ENCODE measurements around the gene NOC4L.
"Not testable (repeated sequence)": the region's sequence is repeated elsewhere in the genome, so short reads cannot be mapped to it uniquely, and the experiment has no call there.

NOC4L gene

DNA sequence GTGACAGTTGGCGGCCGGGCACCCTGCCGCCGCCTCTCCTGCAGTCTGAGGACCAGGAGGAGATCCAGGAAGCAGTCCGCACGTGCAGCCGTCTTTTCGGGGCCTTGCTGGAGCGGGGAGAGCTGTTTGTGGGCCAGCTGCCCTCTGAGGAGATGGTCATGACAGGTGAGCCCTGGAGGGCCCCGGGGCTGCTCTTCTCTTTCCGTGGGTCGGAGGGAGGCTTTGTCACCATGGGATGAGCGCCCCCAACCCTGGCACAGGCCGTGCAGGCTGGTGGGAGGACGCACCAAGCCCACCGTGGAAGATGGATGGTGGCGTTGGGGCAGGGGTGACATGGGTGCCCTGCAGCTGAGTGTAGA, 532 bp downstream of the NOC4L start:
- no peak for DNase-seq

DNA sequence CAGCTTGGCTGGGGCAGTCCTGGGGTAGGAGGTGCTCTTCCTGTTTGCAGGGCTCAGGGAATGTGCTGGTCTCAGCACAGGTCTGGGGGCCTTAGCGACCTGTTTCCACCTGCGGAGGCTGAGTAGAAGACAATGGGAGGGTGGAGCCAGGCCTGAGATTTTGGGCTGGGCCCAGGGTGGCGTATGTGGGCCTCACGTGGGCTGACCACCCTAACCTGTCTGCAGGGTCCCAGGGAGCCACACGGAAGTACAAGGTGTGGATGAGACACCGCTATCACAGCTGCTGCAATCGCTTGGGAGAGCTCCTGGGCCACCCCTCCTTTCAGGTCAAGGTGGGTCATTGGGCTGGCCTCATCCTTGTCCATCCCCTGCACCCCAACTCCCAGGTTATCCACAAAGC, 1.1 kb downstream of the NOC4L start:
- no peak for DNase-seq

DNA sequence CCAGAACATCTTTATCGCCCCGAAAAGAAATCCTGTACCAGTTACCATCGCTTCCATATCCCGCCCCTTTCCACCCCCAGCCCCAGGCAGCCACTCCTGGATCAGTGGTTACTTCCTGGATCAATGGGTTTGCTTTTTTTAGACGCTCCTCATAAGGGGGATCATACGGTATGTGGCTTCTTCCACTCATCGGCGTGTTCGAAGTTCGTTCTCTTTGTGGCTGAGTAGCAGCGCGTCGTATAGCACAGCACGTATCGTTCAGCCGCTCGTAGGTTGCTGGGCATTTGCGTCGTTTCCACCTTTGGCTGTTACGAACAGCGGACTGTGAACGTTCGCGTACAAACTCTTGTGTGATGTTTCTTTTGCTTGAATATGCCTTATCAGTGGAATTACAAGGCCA, 1.8 kb downstream of the NOC4L start:
- DNase-seq, result no peak

DNA sequence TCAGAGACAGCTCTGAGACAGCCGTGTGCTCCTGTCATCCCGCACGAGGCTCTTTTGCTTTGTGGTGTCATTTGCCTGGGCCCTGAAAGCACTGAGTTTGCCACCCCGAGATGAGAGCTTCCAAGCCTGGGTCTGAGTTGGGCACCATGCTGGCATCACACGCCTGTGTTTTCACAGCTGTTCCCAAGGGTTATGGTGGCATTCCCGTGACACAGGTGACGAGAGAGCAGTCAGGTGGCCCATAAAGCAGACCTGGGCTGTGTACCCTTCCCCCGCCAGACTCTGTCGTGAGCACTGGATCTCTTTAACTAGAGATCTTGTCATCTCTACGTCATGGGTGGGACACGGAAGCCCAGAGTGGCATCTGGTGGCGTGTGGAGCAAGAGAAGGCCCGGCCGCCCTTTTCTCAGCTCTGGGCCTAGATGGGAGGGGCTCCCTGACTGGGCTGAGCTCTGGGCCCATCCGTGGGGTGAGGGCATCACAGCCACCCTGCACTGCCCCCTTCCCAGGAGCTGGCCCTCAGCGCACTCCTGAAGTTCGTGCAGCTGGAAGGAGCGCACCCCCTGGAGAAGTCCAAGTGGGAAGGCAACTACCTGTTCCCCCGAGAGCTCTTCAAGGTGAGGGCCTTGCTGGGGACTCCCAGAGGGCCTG, 2.6 kb downstream of the NOC4L start:
- DNase-seq, result no peak

DNA sequence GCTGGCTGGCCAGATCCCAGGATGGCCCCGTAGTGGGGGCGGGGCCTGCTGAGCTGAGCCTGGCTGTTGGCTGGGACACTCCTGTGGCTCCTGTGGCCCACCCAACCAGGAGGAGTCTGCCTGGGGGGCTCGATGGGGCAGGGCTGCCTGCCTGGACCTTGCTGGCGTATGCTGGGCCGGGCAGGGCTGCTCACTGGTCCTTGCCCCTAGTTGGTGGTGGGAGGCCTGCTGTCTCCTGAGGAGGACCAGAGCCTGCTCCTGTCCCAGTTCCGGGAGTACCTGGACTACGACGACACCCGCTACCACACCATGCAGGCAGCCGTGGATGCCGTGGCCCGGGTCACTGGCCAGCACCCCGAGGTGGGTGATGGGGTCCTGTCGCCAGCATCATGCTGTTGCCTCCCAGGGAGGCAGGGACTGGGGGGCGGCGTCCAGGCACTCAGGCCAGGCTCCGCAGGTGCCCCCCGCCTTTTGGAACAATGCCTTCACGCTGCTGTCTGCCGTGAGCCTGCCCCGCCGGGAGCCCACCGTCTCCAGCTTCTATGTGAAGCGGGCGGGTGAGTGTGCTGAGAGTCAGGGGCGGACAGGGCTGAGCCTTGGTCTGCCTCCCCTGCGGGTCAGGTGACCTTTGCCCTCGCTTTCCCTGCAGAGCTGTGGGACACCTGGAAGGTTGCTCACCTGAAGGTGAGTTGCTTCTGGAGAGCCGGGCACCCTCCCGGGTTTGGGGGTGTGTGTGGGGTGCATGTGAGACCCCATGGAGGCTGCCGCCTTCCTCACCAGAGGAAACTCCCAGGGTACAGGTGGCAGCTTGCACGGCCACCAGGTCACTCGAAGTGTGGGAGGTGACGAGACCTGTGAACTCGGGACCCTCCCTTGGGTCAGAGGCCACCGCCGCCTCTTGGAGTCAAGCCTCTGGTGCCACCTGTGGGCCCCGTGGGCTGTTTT, 3.4 kb downstream of the NOC4L start:
- no peak for DNase-seq

DNA sequence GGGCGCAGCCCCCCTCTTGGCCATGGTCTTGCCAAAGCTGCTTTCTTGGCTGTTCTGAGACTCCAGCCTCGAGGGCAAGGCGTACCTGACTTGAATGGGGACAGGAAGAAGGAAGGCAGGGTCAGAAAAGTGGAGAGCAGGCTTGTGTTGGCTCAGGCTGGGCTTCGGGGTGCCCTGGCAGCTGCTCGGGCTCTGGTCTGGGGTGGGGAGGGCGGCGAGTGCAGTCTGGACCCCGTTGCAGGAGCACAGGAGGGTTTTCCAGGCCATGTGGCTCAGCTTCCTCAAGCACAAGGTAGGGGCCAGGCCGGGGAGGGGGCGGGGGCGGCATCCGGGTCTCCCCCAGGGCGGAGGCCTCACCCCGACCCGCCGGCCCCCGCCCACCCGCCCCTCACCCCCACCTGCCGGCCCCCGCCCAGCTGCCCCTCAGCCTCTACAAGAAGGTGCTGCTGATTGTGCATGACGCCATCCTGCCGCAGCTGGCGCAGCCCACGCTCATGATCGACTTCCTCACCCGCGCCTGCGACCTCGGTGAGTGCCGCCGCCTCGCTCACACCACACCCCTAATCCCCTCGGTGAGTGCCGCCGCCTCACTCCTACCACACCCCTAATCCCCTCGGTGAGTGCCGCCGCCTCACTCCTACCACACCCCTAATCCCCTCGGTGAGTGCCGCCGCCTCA, 4.2 kb downstream of the NOC4L start:
- DNase-seq, result no peak

DNA sequence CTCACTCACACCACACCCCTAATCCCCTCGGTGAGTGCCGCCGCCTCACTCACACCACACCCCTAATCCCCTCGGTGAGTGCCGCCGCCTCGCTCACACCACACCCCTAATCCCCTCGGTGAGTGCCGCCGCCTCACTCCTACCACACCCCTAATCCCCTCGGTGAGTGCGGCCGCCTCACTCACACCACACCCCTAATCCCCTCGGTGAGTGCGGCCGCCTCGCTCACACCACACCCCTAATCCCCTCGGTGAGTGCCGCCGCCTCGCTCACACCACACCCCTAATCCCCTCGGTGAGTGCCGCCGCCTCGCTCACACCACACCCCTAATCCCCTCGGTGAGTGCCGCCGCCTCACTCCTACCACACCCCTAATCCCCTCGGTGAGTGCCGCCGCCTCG, 5.3 kb downstream of the NOC4L start:
- DNase-seq, result not testable (repeated sequence)

DNA sequence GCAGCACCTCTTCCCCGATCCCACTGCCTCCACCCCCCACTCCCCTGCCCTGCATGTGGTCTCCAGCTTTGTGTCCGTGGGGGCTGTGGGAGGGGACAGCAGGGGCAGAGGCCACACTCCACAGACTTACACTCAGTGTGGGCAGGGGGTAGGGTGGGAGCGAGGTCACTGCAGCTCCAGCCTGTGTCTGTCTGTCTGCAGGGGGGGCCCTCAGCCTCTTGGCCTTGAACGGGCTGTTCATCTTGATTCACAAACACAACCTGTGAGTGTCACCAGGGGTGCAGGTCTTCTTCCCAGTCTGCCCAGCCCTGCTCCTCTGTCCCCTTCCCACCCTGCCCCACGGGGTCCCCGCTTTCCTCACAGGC, 6.5 kb downstream of the NOC4L start:
- no peak for DNase-seq

DNA sequence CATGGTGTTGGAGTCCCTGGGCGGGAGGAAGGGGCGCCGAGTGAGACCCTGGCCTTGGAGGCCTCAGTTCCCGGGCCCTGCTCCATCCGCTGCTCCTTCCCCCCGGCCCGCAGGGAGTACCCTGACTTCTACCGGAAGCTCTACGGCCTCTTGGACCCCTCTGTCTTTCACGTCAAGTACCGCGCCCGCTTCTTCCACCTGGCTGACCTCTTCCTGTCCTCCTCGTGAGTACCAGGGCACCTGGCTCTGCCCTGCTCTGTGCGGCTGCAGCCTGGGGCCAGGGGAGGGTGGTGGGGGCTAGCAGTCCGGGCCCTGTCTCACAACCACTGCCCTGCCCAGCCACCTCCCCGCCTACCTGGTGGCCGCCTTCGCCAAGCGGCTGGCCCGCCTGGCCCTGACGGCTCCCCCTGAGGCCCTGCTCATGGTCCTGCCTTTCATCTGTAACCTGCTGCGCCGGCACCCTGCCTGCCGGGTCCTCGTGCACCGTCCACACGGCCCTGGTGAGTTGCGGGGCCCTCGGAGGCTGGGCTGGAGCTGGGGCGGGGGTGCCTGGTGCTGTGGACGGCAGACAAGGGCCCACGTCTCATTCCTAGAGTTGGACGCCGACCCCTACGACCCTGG, 7.0 kb downstream of the NOC4L start:
- no peak for DNase-seq

DNA sequence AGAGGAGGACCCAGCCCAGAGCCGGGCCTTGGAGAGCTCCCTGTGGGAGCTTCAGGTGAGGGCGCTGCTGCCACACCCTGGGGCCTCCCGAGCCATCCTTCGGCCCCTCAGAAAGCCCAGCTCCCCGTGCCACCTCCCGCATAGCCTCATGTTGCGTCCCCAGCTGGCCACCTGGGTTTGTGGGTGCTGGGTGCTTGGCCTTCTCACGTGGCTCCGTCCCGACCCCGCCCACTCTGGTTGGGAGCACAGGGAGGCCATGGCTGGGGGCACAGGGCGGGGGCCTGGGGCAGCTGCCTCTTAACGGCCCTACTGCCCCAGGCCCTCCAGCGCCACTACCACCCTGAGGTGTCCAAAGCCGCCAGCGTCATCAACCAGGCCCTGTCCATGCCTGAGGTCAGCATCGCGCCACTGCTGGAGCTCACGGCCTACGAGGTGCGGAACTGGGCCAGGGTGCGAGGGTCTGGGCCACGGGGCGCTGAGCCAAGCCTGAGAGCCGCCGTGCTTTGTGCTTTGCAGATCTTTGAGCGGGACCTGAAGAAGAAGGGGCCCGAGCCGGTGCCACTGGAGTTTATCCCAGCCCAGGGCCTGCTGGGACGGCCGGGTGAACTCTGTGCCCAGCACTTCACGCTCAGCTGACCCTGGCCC, 7.6 kb downstream of the NOC4L start:
- DNase-seq, result no peak

DNA sequence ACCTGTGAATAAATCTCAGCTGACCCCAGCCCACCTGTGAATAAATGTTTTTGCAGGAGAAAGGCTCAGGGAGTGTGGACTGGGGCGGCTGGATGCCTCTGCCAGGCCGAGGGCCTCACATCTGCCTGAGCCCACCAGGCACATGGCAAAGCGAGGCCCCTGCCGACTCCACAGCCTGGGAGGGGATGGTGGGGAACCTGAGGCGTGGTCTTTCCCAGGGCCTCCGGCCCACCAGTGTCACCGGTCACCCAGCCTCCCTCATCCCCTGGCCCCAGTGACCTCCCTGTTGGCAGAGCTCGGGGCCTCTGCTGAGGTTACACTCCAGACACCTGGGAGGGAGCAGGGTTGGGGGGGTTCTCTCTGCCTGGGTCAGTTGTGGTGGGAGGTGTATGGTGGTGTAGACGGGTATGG, 8.2 kb downstream of the NOC4L start:
- no peak for DNase-seq

DNA sequence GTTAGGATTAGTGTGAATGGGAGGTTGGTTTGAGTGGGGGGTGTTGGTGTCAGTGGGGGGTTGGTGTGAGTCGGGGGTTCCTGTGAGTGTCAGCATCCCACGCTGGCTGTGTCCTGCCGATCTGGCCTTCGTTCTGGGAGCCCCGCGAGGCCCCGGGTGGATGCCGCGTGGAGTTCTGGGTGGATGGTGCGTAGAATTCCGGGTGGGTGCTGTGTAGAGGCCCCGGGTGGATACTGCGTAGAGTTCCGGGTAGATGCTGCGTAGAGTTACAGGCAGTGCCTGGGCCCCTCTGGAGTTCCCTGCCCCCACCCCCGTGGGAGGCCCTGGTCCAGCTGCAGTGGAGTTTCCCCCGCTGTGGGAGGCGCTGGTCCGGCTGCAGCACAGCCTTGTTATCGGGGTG, 8.7 kb downstream of the NOC4L start:
- DNase-seq, result no peak

DNA sequence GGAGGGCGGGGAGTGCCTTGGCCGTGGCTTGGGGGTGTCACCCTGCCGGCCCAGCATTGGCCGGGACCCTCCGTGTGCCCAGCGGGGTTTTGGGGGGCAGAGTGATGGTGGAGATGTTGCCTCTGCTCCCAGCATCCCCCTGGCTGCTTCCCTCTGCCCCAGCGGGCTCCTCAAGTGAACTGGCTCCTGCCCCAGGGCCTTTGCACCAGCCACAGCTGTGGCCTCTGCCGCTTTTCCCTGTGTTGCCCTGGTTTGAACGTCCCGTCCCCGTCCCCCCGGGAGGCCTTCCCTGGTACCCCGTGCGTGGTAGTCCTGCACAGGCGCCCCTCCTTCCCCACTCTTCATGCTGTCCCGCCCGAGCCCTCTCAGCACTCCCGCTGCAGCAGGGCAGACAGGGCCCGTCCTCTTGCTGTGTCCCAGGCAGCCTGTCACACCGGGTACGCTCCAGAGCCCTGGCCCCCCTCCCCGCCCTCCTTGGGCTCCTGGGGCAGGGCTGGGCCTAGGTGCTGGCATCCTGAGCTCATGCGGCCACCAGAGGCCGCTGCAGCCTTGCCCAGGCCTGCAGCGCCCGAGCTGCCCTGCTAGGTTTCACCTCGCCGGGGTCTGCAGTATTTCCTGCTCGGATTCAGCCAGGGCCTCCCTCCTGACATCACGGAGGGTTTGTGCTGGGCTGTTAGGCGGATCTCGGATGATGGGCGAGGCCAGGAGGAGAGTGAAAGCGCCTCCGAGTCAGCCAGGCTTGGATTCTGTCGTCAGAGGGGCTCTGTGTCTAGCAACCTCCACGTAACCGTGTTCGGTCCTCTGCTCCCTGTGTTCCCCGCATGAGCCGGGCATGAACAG, 9.5 kb downstream of the NOC4L start:
- DNase-seq, result peak; percentile 64 to 77

DNA sequence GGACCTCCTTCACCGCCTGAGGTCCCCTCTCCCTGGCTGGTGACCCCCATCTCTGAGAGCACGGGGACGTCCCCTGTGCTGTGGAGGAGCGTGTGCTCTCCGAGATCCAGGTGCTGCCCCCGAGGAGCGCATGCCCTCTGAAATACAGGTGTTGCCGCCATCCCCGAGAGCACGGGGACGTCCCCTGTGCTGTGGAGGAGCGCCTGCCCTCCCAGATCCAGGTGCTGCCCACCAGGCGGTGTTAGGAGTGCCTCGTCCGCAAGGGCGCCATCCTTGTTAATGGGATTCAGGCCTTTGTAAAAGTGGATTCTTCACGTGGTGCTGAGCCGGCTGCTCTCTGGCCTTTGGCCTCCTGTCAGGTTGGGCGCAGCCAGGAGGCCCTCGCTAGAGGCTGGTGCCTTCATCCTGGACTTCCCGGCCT, 10.1 kb downstream of the NOC4L start:
- no peak for DNase-seq

DNA sequence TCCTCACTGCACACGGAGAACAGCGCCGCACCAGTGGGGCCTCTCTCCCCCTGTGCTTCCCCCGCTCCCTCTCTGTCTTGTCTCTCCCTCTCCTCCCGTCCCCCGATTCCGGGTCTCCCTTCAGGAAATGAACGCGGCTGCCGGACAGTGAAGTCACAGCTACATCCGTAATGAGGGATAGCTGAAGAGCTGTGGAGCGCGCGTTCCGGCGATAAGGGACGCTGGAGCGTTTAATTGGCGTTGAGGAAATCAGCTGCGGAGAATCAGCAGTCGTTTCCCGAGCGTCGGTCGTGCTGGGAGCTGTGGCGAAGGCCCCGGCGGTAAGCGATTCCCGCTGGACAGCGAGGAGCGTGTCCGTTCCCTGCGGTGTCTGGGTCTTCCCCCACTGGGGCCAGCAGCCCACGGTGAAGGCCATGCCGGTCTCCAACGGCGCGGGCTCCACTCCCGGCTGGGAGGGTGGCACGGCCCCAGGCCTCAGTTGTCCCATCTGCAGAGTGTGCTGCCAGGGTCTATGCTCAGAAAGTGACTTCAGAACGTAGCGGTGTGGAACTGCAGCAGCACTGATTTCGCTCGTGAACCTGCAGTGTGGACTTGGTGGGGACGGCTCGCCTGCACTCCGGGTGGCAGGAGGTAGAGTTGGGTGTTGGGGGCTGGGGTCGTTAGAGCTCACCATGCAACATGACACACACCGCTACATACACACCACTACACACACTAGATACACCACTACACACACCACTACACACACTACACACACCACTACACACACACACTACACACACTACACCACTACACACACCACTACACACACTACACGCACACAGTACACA, 10.9 kb downstream of the NOC4L start:
- DNase-seq, result no peak

DNA sequence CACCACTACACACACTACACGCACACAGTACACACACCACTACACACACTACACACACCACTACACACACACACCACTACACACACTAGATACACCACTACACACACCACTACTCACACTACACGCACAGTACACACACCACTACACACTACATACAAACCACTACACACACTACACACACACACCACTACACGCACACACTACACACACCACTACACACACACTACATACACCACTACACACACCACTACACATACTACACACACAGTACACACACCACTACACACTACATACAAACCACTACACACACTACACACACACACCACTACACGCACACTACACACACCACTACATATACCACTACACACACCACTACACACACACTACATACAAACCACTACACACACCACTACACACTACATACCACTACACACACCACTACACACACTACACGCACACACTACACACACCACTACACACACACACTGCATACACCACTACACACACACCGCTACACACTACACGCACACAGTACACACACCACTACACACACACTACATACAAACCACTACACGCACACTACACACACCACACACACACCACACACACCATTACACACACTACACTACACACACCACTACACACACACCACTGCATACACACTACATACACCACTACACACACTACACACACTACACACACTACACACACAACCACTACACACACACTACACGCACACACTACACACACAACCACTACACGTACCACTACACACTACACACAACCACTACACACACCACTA, 11.7 kb downstream of the NOC4L start:
- no peak for DNase-seq

DNA sequence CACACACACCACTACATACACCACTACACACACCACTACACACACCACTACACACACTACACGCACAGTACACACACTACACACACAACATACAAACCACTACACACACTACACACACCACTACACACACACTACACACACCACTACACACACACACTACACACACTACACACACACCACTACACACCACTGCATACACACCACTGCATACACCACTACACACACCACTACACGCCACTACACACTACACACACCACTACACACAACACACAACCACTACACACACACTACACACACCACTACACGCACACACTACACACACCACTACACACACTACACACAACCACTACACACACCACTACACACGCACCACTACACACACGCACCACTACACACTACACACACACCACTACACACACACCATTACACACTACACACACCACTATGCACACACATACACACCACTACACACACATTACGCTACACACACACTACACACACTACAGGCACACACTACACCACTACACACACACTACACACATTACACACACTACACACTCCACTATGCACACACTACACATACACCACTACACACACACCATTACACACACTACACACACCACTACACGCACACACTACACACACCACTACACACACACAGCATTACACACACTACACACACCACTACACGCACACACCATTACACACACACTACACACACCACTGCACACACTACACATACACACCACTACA, 12.5 kb downstream of the NOC4L start:
- DNase-seq, result no peak

DNA sequence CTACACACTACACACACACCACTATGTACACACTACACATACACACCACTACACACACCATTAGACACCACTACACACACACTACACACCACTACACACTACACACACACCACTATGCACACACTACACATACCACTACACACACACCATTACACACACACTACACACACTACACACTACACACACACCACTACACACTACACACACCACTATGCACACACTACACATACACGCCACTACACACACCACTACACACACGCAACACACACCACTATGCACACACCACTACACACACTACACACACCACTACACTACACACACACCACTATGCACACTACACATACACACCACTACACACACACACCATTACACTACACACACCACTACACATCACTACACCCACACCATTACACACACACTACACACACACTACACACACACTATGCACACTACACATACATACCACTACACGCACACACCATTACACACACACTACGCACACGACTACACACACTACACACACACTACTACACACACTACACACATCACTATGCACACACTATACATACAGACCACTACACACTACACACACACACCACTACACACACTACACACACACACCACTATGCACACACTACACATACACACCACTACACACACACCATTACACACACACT, 13.6 kb downstream of the NOC4L start:
- DNase-seq, result no peak

All from Kasumi-1 (cell line).